Heart right ventricle (tissue), 16 donors: ENCODE measurements around the gene IL9. TPM values are rescaled to one million over a fixed set of nuclear protein-coding genes. Genes with fewer than 3 reads are reported as not detected.
A peak's percentile ranks its signal among the peaks of the same experiment; 100 is the strongest.

Experiments used
- ATAC-seq, 8 donors: fragments of 200-7000 bp; cut with Tn5 transposase; one replicate each; pipeline ENCODE4 v1.9.1; 2020; ENCODE audit warnings: mild to moderate bottlenecking in 8 of 8, moderate library complexity in 8 of 8, moderate number of reproducible peaks in 1 of 8
- DNase-seq, 2 donors: peaks; one replicate each; pipeline ENCODE4 v3.0.0-alpha.2; 2020
- H3K27ac ChIP-seq, 10 donors: fragments of 200-600 bp; sonication (generic) in 2 of 10; one replicate each; pipeline versions ENCODE4 v1.5.0 to v1.8.0; 2020 to 2022; ENCODE audit warnings: mild to moderate bottlenecking in 3 of 10
- H3K27me3 ChIP-seq, 7 donors: fragments of 200-600 bp; one replicate each; pipeline ENCODE4 v1.8.0; 2021 to 2022; ENCODE audit warnings: mild to moderate bottlenecking in 2 of 7
- H3K36me3 ChIP-seq, 9 donors: fragments of 200-600 bp; sonication (generic) in 1 of 9; one replicate each; pipeline versions ENCODE4 v1.5.0 to v1.8.0; 2020 to 2022; ENCODE audit warnings: mild to moderate bottlenecking in 2 of 9
- H3K4me1 ChIP-seq, 9 donors: fragments of 200-600 bp; sonication (generic) in 1 of 9; one replicate each; pipeline versions ENCODE4 v1.5.0 to v1.8.0; 2020 to 2022; ENCODE audit warnings: mild to moderate bottlenecking in 4 of 9
- H3K4me3 ChIP-seq, 10 donors: fragments of 200-600 bp; sonication (generic) in 2 of 10; one replicate each; pipeline versions ENCODE4 v1.5.0 to v1.8.0; 2020 to 2022; ENCODE audit warnings: mild to moderate bottlenecking in 7 of 10, moderate library complexity in 2 of 10
- H3K9me3 ChIP-seq, 11 donors: fragments of 200-600 bp in 10 of 11; sonication (generic) in 2 of 11; one replicate each; pipeline versions ENCODE4 v1.5.0 to v1.8.0; 2013 to 2022; ENCODE audit warnings: mild to moderate bottlenecking in 2 of 11, control low read depth in 1 of 11, moderate library complexity in 1 of 11
- WGBS, 2 donors: extraction: QIAGEN DNeasy Blood & Tissue Kit; methylation state at CpG; one replicate each; pipeline ENCODE4 v1.1.7; 2013; ENCODE audit warnings: inconsistent platforms in 1 of 2; 5-methylcytosine and 5-hydroxymethylcytosine counted together
- intact Hi-C, 10 donors: fragments of 100-400 bp; cut with DNase I; formaldehyde crosslinking; loops; one replicate each; pipeline versions ENCODE4 v1.11.1 to v1.14.2; 2022
- polyA plus RNA-seq, 2 donors: library from polyadenylated mRNA; stranded (reverse); fragments of 200-250 nt; gene quantifications; one replicate each; pipeline ENCODE4 v1.2.3, GENCODE V29; 2013
- total RNA-seq, 10 donors: library from RNA; stranded (reverse); fragmentation: NEBNext Ultra II Directional in 3 of 10; extraction: Animal tissue kit (Norgen Biotek cat#: 25700) in 3 of 10; gene quantifications; one replicate each; pipeline versions ENCODE4 v1.2.1 to v1.2.4, GENCODE V29; 2021 to 2023
- TF ChIP-seq, protein P1 (sequence below), 9 donors: fragments of 200-600 bp; sonication (generic) in 2 of 9; IDR thresholded peaks; one replicate each; pipeline versions ENCODE4 v1.5.0 to v1.8.0; 2021 to 2022; ENCODE audit warnings: antibody characterized with exemption in 9 of 9, mild to moderate bottlenecking in 5 of 9, moderate library complexity in 1 of 9
- donor health status: Arrhythmogenic right ventricular cardiomyopathy.
- donor health status: ischemic (EF 13 %, LVEDD 7.1; RV severe dilation, severe dysfunction).
- donor health status: healthy with polysubstance abuse.
- donor health status: DM: no; HTN: yes; CAD: no.
- donor health status: DM: no; HTN: no; CAD: no.
- donor health status: ischemic (EF 25% LVEDD 6.9; RV normal size, moderate dysfunction).
- donor health status: ischemic (EF 25% LVEDD 5.7; RV mildly dilated, moderate dysfunction).
- donor health status: healthy.
- donor health status: DM: yes; HTN: yes; CAD: no.
- donor health status: Ischemic cardiomyopathy.
- donor health status: ischemic (EF 35%, LVEDD 5.7; RV mildly dilated, moderate dysfunction).
- donor health status: nonischemic (EF 11% LVEDD 7.7; RV severe dilation, severe dysfunction).
- donor health status: DM: yes; HTN: yes; CAD: no.
- donor health status: PGD.
- donor health status: ischemic (EF 29% LVEDD 5.4; RV normal size, mild dysfunction).
- donor health status: nonischemic (EF 23%, LVEDD 6.1; RV moderate dilation, normal function).

IL9 gene
- total and polyA plus RNA-seq, 12 donors = not detected

DNA sequence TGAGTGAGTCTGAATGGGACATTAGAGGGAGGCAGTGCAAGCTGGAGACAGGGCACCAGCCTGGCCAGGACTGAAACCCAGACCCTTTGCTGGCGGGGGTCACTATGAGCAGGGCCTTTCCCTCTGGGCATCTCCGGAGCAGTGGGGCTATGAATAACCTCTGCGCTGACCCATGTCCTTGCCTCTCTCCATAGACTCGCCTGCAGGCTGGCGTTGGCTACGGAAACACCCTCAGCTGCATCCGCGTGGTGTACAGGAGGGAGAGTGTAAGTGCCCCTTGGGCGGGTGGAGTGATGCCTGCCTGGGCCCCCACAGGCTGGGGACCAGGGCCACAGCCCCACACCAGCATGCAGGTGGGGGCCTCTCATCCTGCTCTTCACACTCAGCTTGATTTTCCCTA, 45.4 kb downstream of the IL9 start:
- H3K4me3 ChIP-seq = no peak overlapping the region
- H3K27ac ChIP-seq = no peak overlapping the region
- ATAC-seq (no peak), DNase-seq (no peak)
- 91 to 94% methylated on average over 9 of the region's 9 CpGs for WGBS, 2 donors
- TF ChIP-seq, protein P1, sequence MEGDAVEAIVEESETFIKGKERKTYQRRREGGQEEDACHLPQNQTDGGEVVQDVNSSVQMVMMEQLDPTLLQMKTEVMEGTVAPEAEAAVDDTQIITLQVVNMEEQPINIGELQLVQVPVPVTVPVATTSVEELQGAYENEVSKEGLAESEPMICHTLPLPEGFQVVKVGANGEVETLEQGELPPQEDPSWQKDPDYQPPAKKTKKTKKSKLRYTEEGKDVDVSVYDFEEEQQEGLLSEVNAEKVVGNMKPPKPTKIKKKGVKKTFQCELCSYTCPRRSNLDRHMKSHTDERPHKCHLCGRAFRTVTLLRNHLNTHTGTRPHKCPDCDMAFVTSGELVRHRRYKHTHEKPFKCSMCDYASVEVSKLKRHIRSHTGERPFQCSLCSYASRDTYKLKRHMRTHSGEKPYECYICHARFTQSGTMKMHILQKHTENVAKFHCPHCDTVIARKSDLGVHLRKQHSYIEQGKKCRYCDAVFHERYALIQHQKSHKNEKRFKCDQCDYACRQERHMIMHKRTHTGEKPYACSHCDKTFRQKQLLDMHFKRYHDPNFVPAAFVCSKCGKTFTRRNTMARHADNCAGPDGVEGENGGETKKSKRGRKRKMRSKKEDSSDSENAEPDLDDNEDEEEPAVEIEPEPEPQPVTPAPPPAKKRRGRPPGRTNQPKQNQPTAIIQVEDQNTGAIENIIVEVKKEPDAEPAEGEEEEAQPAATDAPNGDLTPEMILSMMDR (IDR thresholded peaks at IDR 0.05) = no peak
- peaks cover 0 to 10% (median 0%) of the 10 kb centered on the region in 11 donors for H3K9me3 ChIP-seq
- intact Hi-C loops = no loop called here
- H3K36me3 ChIP-seq = no peaks in the 10 kb centered on the region
- no peaks in the 10 kb centered on the region for H3K4me1 ChIP-seq
- H3K27me3 ChIP-seq = peaks cover 0 to 3% (median 0%) of the 10 kb centered on the region in 7 donors

DNA sequence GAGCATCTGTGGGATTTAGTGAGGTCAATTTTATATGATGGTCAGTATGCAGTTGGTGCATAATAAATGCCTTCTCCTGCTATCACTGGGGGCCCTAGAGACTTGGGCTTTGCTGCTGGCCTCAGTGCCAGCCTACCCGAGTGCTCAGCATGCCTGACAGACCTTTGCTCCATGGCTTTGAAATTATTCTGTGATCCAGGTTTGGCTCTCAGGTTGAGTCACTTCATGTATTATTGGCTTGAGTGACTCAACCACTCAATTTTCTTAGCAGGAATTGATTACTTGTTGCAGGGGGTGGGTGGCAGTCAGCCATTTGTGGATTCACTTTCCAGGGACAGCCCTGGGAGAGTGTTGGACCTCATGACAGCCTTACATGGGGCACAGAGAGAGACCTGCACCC, 47.7 kb downstream of the IL9 start:
- Histone ChIP-seq H3K27ac (no peak overlapping the region), H3K4me1 (peaks cover 0 to 2% (median 0%) of the 10 kb centered on the region in 9 donors), H3K9me3 (no peaks in the 10 kb centered on the region), H3K27me3 (peaks cover 0 to 9% (median under 1%) of the 10 kb centered on the region in 7 donors), H3K4me3 (no peak overlapping the region), H3K36me3 (no peaks in the 10 kb centered on the region)
- TF ChIP-seq, protein P1 (IDR thresholded peaks at IDR 0.05) = no peak
- intact Hi-C loops = no loop called here
- WGBS, 2 donors = 90 to 93% methylated on average over 1 of the region's 1 CpG
- no peak for ATAC-seq
- DNase-seq = no peak

DNA sequence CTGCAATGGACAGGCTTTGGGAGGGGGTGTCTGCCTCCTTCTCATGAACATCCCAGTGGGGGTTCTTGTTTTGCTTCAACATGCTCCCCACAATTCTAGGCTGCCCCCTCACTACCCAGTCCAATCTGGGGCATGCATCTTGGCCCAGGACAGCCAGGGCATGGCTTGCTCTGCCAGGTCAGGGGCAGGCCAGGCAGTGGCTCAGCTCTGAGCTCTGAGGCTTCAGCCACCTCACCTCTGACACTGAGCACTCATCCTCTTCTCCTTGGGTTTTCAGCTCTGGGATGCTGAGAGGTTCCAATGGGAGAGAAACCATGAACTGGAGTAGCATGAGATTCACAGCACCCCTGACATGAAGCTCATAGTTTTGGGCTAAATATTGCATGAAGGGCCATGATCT, 49.3 kb downstream of the IL9 start:
- Histone ChIP-seq H3K36me3 (no peaks in the 10 kb centered on the region), H3K4me1 (peaks cover 0 to 4% (median 0%) of the 10 kb centered on the region in 9 donors), H3K9me3 (no peaks in the 10 kb centered on the region), H3K4me3 (no peak overlapping the region), H3K27me3 (peaks cover 0 to 18% (median 9%) of the 10 kb centered on the region in 7 donors), H3K27ac (no peak overlapping the region)
- TF ChIP-seq, protein P1 (IDR thresholded peaks at IDR 0.05) = no peak
- intact Hi-C loops = no loop called here
- DNase-seq = no peak
- no peak for ATAC-seq

DNA sequence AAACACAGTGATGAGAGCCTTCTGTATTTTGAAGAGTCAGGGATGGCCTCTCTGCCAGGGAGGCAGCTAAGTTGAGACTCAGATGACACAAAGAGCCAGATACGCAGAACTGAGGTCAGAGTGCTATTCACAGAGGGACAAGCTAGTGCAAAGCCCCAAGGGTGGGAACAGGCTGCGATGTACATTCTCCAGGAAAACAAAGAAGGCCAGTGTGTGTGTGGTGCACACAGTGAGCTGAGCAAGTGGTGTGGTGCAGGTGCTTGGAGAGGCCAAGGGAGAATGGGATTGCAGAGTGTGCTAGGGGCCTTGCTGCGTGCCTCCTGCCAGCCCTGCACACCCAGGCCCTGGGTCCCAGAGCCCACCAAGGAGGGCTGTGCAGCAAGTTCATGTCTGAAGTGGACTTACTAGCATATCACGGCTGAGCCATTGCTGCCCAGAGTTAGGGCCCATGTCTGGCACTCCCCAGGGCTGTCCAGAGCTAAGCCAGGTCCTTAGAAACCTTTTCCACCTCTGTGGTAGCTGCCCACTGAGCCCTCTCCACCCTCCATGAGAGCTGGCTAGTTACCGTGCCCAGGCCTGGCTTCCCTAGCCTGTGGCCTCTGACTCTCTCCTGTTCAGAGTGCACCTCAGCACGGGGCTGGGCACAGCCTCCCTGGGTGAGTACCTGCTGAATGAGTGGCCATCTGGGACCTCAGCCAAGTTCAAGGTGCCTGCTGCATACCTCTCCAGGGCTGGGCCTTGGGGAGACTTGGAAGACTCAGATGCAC, 51.9 kb downstream of the IL9 start:
- ATAC-seq = peak in 1 of 8 donors; percentile 42
- intact Hi-C loops = no loop called here
- Histone ChIP-seq H3K9me3 (no peaks in the 10 kb centered on the region), H3K4me3 (no peak overlapping the region), H3K27me3 (peaks cover 0 to 32% (median 14%) of the 10 kb centered on the region in 7 donors), H3K36me3 (no peaks in the 10 kb centered on the region), H3K4me1 (peaks cover 0 to 4% (median 0%) of the 10 kb centered on the region in 9 donors), H3K27ac (no peak overlapping the region)
- DNase-seq = no peak
- TF ChIP-seq, protein P1 (IDR thresholded peaks at IDR 0.05) = no peak
- 75 to 80% methylated on average over 6 of the region's 6 CpGs for WGBS, 2 donors
